ENCODE results near the gene WDSUB1.

WDSUB1 gene

DNA sequence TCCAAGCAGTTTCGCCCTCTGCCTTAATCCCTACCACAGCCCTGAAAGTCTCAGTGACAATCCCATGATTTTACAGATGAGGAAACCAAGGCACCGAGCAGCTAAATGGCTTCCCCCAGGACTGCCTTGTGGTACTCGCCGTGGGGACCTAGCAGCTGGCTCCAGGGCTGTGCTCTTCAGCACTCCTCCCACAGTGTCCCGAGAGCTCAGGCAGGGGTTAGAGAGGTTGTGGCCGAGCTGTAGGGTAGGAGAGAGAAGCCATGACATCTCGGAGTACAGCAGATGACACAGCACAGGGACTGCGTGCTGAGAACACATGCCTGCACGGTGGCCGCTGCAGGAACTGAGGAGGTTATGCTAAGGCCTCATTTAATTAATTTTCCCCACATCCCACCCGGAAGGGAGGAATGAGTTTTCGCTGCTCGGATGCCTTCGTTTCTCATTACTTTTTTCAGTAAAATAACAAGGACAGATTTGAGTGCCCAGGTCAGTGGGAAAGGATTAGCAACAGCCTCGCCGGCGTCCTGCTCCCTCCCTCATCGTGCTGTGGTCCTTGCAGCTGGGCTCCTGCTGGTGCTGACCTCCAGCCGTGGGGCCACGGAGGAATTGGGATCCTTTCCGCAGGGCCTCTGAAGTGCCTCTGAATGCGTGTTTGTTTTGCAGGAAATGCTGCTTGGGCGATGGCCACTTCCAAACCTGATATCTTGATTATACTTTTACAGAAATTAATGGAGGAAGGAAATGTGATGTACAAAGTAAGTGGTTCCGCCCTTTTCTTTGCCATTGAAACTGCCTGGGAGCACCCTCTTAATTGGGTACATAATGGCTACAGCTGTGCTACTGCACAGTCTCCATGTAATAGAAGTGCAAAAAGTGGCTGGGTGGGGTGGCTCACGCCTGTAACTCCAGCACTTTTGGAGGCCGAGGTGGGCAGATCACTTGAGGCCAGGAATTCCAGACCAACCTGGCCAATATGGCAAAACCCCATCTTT lies 61.2 kb downstream of the WDSUB1 start:
- TF ChIP-seq, protein P1, sequence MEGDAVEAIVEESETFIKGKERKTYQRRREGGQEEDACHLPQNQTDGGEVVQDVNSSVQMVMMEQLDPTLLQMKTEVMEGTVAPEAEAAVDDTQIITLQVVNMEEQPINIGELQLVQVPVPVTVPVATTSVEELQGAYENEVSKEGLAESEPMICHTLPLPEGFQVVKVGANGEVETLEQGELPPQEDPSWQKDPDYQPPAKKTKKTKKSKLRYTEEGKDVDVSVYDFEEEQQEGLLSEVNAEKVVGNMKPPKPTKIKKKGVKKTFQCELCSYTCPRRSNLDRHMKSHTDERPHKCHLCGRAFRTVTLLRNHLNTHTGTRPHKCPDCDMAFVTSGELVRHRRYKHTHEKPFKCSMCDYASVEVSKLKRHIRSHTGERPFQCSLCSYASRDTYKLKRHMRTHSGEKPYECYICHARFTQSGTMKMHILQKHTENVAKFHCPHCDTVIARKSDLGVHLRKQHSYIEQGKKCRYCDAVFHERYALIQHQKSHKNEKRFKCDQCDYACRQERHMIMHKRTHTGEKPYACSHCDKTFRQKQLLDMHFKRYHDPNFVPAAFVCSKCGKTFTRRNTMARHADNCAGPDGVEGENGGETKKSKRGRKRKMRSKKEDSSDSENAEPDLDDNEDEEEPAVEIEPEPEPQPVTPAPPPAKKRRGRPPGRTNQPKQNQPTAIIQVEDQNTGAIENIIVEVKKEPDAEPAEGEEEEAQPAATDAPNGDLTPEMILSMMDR (IDR thresholded peaks at IDR 0.05; ENCODE audit: low read depth, low read length), result no peak
- DNase-seq (ENCODE audit: low read depth in 2 of 2), result no peak
- H3K4me3 ChIP-seq (replicated peaks in 1 of 2; ENCODE audit: low read depth in 2 of 2, low read length in 2 of 2), result no peak overlapping the region

DNA sequence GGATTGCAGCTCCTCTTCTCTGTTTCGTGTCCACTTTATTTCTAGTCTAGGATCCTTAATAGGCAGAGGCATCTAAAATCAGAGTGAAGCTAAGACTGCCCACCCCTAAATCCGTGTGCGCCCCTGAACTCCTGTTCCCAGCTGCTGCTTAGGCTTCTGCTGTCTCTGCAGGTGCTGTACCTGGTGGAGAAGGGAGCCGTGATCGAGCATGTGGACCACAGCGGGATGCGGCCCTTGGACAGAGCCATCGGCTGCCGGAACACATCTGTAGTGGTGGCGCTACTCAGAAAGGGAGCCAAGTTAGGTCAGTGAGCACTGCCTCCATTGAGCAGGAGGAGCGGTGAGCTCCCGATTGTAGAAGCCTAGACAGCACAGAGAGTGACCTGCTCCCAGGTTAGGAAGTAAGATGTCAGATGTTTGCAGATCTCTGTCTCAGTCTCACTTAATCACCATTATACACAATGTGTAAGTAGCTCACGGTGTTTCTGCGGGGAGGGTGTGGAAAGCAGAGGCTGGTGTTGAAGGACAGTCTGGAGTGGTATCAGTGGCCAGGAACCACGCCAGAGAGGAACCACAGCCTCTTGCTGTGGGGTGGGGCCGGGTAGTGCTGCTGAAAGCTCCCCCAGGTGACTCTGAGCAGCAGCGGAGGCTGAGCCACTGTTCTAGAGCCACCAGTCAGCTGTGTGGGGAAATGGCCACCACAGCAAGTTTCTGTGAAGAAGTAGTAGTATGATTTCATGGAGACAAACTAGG lies 62.3 kb downstream of the WDSUB1 start:
- no peak for DNase-seq (ENCODE audit: low read depth in 2 of 2)
- TF ChIP-seq, protein P1 (IDR thresholded peaks at IDR 0.05; ENCODE audit: low read depth, low read length), result no peak

DNA sequence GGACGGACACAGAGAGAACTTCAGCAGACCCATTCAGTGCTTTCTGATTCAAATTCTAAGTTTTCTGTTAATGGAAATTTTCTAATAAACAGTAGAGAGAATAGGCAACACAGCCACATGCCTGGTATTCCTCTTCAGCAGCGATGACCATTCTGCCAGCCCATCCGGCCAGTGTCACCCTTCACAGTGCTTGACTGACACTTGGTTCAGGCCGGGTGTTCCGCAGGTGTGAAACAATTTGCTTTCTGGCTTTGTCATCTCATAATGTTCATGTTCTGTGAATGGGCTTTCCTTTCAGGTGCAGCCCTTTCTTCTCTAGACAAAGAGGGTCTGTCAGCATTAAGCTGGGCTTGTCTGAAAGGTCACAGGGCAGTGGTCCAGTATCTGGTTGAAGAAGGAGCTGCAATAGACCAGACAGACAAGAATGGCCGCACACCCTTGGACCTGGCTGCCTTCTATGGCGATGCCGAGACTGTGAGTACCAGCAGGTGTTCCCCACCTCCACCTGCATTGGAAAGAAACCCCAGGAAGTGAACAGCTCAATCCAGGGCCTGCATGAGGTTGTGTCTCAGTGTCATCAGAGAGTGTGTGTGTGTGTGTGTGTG lies 67.0 kb downstream of the WDSUB1 start:
- TF ChIP-seq, protein P1 (IDR thresholded peaks at IDR 0.05; ENCODE audit: low read depth, low read length), result no peak
- no peak for DNase-seq (ENCODE audit: low read depth in 2 of 2)
- H3K4me3 ChIP-seq (replicated peaks in 1 of 2; ENCODE audit: low read depth in 2 of 2, low read length in 2 of 2), result no peak overlapping the region

More for the DNA sequence above, 62.3 kb downstream of the WDSUB1 start:
- no peak overlapping the region for H3K4me3 ChIP-seq (replicated peaks in 1 of 2; ENCODE audit: low read depth in 2 of 2, low read length in 2 of 2)

DNA sequence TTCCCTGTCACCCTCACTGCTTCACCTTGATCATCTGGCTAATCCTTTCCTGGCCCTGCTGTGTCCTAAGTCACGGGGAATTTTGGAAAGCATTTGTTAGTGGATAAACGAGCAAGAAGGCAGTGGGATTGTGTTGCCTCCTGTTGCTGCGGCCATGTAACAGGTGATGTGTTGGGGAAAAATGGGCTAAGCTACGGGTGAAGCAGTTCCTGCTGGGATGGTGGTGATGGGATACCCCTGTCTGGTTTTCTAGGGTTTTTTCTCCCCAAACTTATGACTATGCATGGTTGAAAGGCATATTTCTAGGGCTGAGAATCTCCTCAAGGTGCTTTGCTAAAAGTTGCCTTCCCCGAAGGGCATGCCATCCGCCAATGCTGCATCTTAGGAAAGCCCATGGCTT lies 68.1 kb downstream of the WDSUB1 start:
- no peak for DNase-seq (ENCODE audit: low read depth in 2 of 2)
- TF ChIP-seq, protein P1 (IDR thresholded peaks at IDR 0.05; ENCODE audit: low read depth, low read length), result no peak
- no peak overlapping the region for H3K4me3 ChIP-seq (replicated peaks in 1 of 2; ENCODE audit: low read depth in 2 of 2, low read length in 2 of 2)

DNA sequence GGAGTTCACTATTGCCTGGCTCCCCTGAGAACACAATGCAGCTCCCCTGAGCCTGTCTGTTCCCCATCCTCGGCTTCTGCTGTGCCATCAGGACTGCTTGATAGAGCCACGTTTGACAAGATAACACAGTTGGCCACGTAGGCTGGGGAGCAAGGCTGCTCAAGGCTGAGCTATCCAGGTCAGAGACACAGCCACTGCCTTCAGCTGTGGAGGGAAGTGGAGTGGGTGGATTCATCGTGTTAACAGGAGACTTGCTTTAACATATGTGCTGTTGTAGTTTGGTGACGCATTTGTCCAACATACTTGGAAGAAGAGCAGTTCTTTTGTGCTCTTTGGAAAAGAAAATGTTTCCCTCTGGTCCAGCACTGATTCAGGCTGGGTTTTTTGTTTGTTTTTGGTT lies 68.8 kb downstream of the WDSUB1 start:
- TF ChIP-seq, protein P1 (IDR thresholded peaks at IDR 0.05; ENCODE audit: low read depth, low read length), result no peak
- peak in 1 of 2 donors; percentile 9 for DNase-seq (ENCODE audit: low read depth in 2 of 2)
- no peak overlapping the region for H3K4me3 ChIP-seq (replicated peaks in 1 of 2; ENCODE audit: low read depth in 2 of 2, low read length in 2 of 2)

DNA sequence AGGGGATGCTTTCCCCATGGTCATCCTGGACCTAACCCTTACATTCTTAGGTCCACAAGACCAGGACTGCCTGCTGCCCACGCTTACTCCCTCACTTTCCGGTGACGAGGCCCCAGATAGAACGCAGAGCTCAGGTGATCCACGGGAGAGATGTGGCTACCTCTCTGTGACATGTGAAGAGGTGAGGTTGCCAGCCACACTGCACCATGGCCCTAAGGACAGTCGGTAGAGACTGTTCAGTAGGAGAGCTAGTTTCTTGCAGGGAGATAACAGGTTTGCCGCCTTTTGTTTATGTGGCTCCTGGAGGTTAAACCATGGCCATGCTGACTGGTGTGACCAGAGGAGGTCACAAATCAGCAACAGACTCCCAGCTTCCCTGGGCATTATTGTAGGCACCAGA lies 71.4 kb downstream of the WDSUB1 start:
- TF ChIP-seq, protein P1 (IDR thresholded peaks at IDR 0.05; ENCODE audit: low read depth, low read length), result no peak
- H3K4me3 ChIP-seq (replicated peaks in 1 of 2; ENCODE audit: low read depth in 2 of 2, low read length in 2 of 2), result no peak overlapping the region
- no peak for DNase-seq (ENCODE audit: low read depth in 2 of 2)
